OCI-LY7 (cell line): ENCODE measurements around the gene MEAK7.

Experiments
- EZH2phosphoT487 ChIP-seq: fragments of 200-600 bp; sonication (generic); IDR thresholded peaks from 2 replicates; pipeline ENCODE4 v1.6.1; 2018; ENCODE audit warnings: low read depth, borderline replicate concordance, mild to moderate bottlenecking, mixed run types, antibody characterized with exemption, low read length, moderate library complexity, mixed read lengths
- TF ChIP-seq, protein P1 (sequence below): fragments of 200-600 bp; sonication (generic); conservative IDR thresholded peaks from 2 replicates; pipeline ENCODE4 v1.5.1; 2014; ENCODE audit warnings: mild to moderate bottlenecking, antibody characterized with exemption, low read length, moderate library complexity, mixed read lengths

DNA sequence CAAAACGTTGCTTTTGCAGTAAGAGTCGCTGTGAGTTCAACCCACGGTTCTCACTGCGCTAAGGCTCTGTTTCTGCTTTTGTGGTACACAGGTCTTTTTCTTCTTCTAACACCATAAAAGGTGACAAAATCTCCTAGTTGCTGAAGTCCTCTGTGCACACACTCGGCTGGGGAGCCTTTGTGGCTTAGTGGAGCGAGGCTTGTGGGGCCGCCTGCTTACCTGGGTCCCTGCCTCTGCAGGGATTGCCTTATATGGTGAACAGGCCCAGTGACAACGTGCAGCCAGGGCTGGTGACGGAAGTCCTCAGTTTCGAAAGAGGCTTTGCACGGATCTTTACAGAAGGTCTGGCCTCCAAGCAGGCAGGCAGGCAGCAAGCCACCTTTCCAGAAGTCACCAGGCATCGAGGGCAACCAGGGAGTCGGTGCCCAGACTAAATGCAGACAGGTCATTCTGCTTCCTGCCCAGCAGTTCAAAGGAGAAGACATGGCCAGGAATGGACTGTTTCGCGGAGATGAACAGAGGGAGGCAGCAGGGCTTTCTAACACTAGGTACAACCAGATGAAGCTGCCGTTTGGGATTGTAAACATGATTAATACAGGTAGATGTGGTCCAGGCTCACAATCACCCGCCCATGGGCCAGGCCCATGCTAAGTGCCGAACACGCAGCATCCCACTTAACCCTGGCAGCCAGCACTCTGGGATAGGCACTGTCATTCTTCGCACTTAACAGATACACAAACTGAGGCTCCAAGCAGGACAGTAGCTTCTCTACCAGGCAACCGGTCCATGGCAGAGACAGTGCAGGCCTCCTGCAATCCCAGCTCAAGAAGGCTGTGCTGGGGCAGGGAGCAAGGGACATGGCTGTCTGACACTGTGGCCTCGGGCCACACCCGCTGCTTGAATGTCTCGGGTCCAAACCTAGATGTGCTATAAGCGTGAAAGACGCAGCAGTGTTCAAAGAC is 10.7 kb upstream of the MEAK7 start:
- TF ChIP-seq, protein P1, sequence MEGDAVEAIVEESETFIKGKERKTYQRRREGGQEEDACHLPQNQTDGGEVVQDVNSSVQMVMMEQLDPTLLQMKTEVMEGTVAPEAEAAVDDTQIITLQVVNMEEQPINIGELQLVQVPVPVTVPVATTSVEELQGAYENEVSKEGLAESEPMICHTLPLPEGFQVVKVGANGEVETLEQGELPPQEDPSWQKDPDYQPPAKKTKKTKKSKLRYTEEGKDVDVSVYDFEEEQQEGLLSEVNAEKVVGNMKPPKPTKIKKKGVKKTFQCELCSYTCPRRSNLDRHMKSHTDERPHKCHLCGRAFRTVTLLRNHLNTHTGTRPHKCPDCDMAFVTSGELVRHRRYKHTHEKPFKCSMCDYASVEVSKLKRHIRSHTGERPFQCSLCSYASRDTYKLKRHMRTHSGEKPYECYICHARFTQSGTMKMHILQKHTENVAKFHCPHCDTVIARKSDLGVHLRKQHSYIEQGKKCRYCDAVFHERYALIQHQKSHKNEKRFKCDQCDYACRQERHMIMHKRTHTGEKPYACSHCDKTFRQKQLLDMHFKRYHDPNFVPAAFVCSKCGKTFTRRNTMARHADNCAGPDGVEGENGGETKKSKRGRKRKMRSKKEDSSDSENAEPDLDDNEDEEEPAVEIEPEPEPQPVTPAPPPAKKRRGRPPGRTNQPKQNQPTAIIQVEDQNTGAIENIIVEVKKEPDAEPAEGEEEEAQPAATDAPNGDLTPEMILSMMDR: no peak
- TF ChIP-seq EZH2phosphoT487: no peak
